A549 treated with DMSO at 1 μM for 4 hours (cell line): ENCODE data around the gene RTN4RL1. TPM values are rescaled to one million over a fixed set of nuclear protein-coding genes. Genes with fewer than 3 reads are reported as not detected.

ENCODE experiments used
- total RNA-seq: library from RNA; stranded (reverse); fragments of 200-300 nt; extraction: Qiagen RNA extraction; gene quantifications from 5 replicates; pipeline ENCODE4 v1.2.3, GENCODE V29; 2022; ENCODE audit warnings: low read depth

RTN4RL1 gene, protein sequence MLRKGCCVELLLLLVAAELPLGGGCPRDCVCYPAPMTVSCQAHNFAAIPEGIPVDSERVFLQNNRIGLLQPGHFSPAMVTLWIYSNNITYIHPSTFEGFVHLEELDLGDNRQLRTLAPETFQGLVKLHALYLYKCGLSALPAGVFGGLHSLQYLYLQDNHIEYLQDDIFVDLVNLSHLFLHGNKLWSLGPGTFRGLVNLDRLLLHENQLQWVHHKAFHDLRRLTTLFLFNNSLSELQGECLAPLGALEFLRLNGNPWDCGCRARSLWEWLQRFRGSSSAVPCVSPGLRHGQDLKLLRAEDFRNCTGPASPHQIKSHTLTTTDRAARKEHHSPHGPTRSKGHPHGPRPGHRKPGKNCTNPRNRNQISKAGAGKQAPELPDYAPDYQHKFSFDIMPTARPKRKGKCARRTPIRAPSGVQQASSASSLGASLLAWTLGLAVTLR
- total RNA-seq = 1.8 to 3.4 TPM (median 2.5 TPM) in 5 replicates

DNA sequence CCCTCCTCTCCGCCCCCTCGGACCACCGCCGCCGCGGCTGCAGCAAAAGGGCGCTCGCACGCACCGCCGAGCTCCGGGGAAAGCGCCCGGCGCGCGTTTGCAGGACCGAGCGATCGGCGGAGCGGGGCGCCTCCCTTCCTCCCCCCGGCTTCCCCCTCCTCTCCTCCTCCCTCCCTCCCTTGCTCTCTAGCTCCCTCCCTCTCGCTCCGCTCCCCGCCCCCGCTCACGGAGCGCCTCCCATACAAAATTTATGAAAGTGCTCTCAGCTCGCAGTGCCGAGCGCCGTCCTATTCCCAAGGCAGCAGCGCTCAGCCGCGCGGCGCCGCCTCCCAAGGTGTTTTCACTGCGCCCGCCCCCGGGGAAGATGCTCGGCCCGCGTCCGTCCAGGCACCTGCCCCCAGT, at the start of gene RTN4RL1:
Gene RTN4RL1 (minus strand): TSS at position 115 of the 402 bp plus-strand sequence. CDS start 469 bp downstream, outside the sequence.

DNA sequence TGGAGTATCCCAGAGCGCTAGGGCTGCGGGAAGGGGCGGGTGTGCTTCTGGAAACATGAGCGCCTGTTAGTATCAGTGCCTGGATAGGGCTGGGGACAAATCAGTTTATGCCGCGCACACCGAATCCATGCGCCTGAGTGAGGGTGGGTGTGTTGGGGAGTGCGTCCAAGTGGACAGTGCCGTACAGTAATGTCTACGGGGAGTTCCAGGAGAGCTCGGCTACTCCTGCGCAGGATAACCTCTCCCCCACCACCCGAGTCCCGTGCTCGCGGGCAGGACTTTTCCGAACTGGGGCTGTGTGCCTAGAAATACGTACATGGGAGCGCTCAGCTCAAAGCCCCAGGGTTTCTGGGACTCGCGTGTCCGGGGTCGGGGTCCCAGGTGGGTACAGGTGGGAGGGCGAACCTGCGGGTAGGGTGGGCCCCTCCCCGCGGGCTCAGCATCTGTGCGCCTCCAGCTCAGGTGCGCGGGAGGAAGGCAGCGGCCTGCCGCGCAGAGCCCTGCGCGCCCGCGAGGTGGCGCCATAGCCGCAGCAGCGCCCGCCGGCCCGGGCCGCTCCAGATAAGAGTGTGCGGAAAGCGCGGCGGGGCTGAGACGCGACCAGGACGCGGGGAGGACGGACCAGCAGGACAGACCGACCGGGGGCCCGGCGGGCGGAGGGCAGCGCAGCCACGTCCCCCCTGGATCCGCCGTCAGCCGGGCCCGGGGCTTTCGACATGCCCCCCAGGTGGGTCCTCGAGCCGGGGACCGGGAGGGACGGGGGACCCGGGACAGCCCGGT, 29.6 kb upstream of the RTN4RL1 start, which contains the start of gene HIC1:
Gene HIC1 (plus strand): TSS at position 592 of the 780 bp plus-strand sequence. CDS start 1,588 bp downstream, outside the sequence.

DNA sequence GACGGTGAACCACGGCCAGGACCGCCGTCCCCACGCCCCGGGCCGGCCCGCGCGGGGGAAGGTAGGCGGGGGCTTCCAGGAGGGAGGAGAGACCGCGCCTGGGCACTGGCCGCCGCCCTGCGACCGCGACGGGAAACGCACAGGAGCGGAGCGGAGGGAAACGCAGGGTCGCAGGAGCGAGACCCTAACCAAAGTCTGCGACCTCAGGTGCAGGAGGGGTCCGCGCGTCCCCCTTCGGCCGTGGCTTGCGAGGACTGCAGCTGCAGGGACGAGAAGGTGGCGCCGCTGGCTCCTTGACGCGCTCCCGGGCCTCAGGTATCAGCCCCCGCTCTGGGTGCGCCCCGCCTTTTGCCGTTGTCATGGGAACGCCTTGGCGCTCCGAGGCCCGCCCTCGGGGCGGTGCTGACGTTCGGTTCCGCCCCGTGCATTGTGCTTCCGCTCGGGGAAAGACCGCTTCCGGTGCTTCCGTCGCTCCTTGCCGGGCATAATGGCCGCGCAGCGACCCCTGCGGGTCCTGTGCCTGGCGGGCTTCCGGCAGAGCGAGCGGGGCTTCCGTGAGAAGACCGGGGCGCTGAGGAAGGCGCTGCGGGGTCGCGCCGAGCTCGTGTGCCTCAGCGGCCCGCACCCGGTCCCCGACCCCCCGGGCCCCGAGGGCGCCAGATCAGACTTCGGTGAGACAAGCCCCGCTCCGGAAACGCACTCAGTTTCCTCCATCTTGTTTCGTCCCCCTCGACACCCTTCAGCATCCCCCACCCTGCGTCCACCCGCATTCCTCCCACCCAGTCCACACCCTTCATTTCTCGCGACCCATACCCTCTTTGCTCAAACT, 16.6 kb upstream of the RTN4RL1 start, which contains the start of gene OVCA2:
Gene OVCA2 (plus strand): TSS at position 462 of the 829 bp plus-strand sequence. CDS start 26 bp downstream, at position 488.

DNA sequence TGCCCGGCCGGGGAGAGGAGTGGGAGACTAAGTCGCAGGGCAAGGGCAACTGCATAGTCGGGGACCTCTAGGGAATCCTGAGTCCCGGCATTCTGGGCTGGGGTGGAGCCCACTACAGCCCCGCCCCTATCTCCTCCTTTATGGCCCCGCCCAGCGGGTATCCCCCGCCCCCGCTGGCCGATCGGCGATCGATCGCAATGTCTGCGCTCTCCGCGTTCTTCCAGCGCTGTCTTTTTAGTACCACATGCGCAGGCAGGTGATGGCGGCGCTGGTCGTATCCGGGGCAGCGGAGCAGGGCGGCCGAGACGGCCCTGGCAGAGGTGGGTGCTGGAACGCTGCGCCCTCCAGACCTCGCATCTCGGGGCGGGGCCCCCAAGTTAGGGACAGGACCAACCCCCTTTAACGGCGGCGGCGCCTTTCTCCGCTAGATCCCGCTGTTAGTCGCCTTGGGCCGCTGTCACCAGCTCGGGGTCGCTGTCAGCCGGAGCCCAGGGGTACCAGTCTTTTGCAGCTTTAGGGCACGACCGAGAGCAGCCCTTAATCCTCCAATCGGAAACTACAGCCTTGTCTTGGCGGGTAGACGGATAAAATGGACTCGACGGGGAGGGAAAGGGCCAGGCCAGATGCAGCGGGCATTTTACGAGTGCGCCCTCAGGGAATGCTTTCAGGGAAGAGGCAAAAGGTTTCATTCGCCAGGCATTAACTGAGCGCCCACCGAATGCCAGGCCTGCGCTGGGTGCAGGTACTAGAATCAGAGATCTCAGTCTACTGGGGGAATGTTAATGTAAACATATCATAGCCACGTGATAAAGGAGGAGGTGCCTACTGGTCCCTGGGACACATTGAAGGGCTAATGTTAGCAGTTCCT, 5.0 kb upstream of the RTN4RL1 start, which contains the start of gene DPH1:
Gene DPH1 (plus strand): TSS at position 243 of the 868 bp plus-strand sequence. CDS start 17 bp downstream, at position 260.

Other genes starting within 250 kb of the RTN4RL1 start
- gene SMYD4, start 195.4 kb downstream of the RTN4RL1 start, total RNA-seq = 8.0 to 11.2 TPM (median 10.1 TPM) in 5 replicates
- gene RPA1, start 195.3 kb downstream of the RTN4RL1 start, total RNA-seq = 60.6 to 82.2 TPM (median 77.8 TPM) in 5 replicates
- 39.8 to 46.7 TPM (median 41.7 TPM) in 5 replicates for gene DPH1, start 4.8 kb upstream of the RTN4RL1 start, total RNA-seq
- 51.3 to 85.3 TPM (median 78.0 TPM) in 5 replicates for gene OVCA2, start 16.7 kb upstream of the RTN4RL1 start, total RNA-seq
- 0.74 to 1.7 TPM (median 1.5 TPM) in 5 replicates for gene HIC1, start 29.8 kb upstream of the RTN4RL1 start, total RNA-seq